GM23338 (cell line): ENCODE data around the gene APBA2. TPM values are rescaled to one million over a fixed set of nuclear protein-coding genes. Genes with fewer than 3 reads are reported as not detected.

Experiments used
- ATAC-seq: fragments of 200-7000 bp; cut with Tn5 transposase; 3 replicates; pipeline ENCODE4 v1.9.1; 2020
- DNase-seq: peaks from one replicate; pipeline ENCODE4 v3.0.0-alpha.2; 2015; ENCODE audit warnings: low spot score
- H2AFZ ChIP-seq: fragments of 200-600 bp; sonication (generic); 2 replicates; pipeline ENCODE4 v1.8.0; 2016; ENCODE audit warnings: antibody characterized with exemption, mild to moderate bottlenecking, moderate library complexity
- H3F3A ChIP-seq: fragments of 200-600 bp; sonication (generic); replicated peaks from 2 replicates; pipeline ENCODE4 v1.8.0; 2017; ENCODE audit warnings: antibody characterized with exemption, mixed run types, low read depth
- H3K27ac ChIP-seq: fragments of 200-600 bp; sonication (generic); 2 replicates; pipeline ENCODE4 v1.6.1; 2016; ENCODE audit warnings: low read depth
- H3K27me3 ChIP-seq: fragments of 200-600 bp; sonication (generic); 2 replicates; pipeline ENCODE4 v1.8.0; 2016; ENCODE audit warnings: mild to moderate bottlenecking, mixed run types, moderate library complexity; ENCODE audit not compliant: insufficient read depth
- H3K36me3 ChIP-seq: fragments of 200-600 bp; sonication (generic); 2 replicates; pipeline ENCODE4 v1.8.0; 2016; ENCODE audit warnings: mild to moderate bottlenecking; ENCODE audit not compliant: insufficient read depth
- H3K4me1 ChIP-seq: fragments of 200-600 bp; sonication (generic); 2 replicates; pipeline ENCODE4 v1.8.0; 2016; ENCODE audit warnings: mild to moderate bottlenecking, moderate library complexity; ENCODE audit not compliant: insufficient read depth
- H3K4me2 ChIP-seq: fragments of 200-600 bp; sonication (generic); 2 replicates; pipeline ENCODE4 v1.7.1; 2017; ENCODE audit warnings: mixed run types
- H3K4me3 ChIP-seq: fragments of 200-600 bp; sonication (generic); 2 replicates; pipeline ENCODE4 v1.6.1; 2016; ENCODE audit warnings: mixed run types
- H3K79me2 ChIP-seq: fragments of 200-600 bp; sonication (generic); replicated peaks from 2 replicates; pipeline ENCODE4 v1.8.0; 2017; ENCODE audit warnings: mild to moderate bottlenecking; ENCODE audit not compliant: insufficient read depth
- H3K9me2 ChIP-seq: fragments of 200-600 bp; sonication (generic); 2 replicates; pipeline ENCODE4 v1.8.0; 2017; ENCODE audit not compliant: insufficient read depth
- H4K20me1 ChIP-seq: fragments of 200-600 bp; sonication (generic); replicated peaks from 2 replicates; pipeline ENCODE4 v1.8.0; 2017; ENCODE audit warnings: mild to moderate bottlenecking; ENCODE audit not compliant: insufficient read depth
- H3K27ac Mint-ChIP-seq: 2 replicates; pipeline ENCODE4 v1.8.0; 2020; ENCODE audit warnings: inconsistent platforms, mild to moderate bottlenecking, moderate library complexity, mixed read lengths
- H3K27me3 Mint-ChIP-seq: 3 replicates; pipeline ENCODE4 v1.8.0; 2022; ENCODE audit warnings: low read depth, mild to moderate bottlenecking, moderate library complexity, mixed read lengths, inconsistent platforms; ENCODE audit not compliant: insufficient read depth, poor library complexity
- H3K36me3 Mint-ChIP-seq: 3 replicates; pipeline ENCODE4 v1.8.0; 2021; ENCODE audit warnings: low read depth, mild to moderate bottlenecking, inconsistent platforms, moderate library complexity, mixed read lengths
- H3K4me1 Mint-ChIP-seq: 3 replicates; pipeline ENCODE4 v1.8.0; 2020; ENCODE audit warnings: mild to moderate bottlenecking, inconsistent platforms, mixed read lengths
- H3K4me3 Mint-ChIP-seq: 3 replicates; pipeline ENCODE4 v1.8.0; 2021; ENCODE audit warnings: moderate library complexity, mild to moderate bottlenecking, inconsistent platforms, mixed read lengths
- H3K9me3 Mint-ChIP-seq: 3 replicates; pipeline ENCODE4 v1.8.0; 2020; ENCODE audit warnings: moderate library complexity, mild to moderate bottlenecking, inconsistent platforms, mixed read lengths
- CREB1 ChIP-seq: fragments of 250-450 bp; sonication (Bioruptor Pico); IDR thresholded peaks from 2 replicates; pipeline ENCODE4 v1.5.0; 2020; ENCODE audit warnings: low read depth, mild to moderate bottlenecking, moderate library complexity
- ETS1 ChIP-seq: IDR thresholded peaks from 2 replicates; pipeline ENCODE4 v1.6.1; 2016; ENCODE audit warnings: antibody characterized with exemption
- EZH2 ChIP-seq: fragments of 200-600 bp; sonication (generic); IDR thresholded peaks from one replicate; pipeline ENCODE4 v1.8.0; 2017; ENCODE audit warnings: antibody characterized with exemption, mild to moderate bottlenecking, low read depth; ENCODE audit not compliant: unreplicated experiment
- EZH2phosphoT487 ChIP-seq: fragments of 200-600 bp; sonication (generic); IDR thresholded peaks from one replicate; pipeline ENCODE4 v1.8.1; 2018; ENCODE audit warnings: antibody characterized with exemption; ENCODE audit not compliant: unreplicated experiment
- JUNB ChIP-seq: IDR thresholded peaks from one replicate; pipeline ENCODE4 v1.6.1; 2016; ENCODE audit warnings: antibody characterized with exemption; ENCODE audit not compliant: unreplicated experiment
- NANOG ChIP-seq: IDR thresholded peaks from 2 replicates; pipeline ENCODE4 v1.6.1; 2016; ENCODE audit warnings: antibody characterized with exemption, borderline replicate concordance
- POLR2AphosphoS5 ChIP-seq: IDR thresholded peaks from 2 replicates; pipeline ENCODE4 v1.6.1; 2016; ENCODE audit warnings: antibody characterized with exemption, low read depth
- STAT1 ChIP-seq: IDR thresholded peaks from one replicate; pipeline ENCODE4 v1.6.1; 2016; ENCODE audit warnings: antibody characterized with exemption; ENCODE audit not compliant: unreplicated experiment
- ZNF114 ChIP-seq: fragments of 250-450 bp; sonication (Bioruptor Pico); IDR thresholded peaks from 2 replicates; pipeline ENCODE4 v1.5.0; 2020; ENCODE audit warnings: mild to moderate bottlenecking, moderate library complexity
- ZNF331 ChIP-seq: fragments of 250-450 bp; sonication (Bioruptor Pico); IDR thresholded peaks from 2 replicates; pipeline ENCODE4 v1.5.0; 2020; ENCODE audit warnings: low read depth, mild to moderate bottlenecking, moderate library complexity
- polyA plus RNA-seq: library from polyadenylated mRNA; unstranded; fragments of >200 nt; fragmentation: Nextera tagmentation; extraction: Ambion mirVana; gene quantifications from 2 replicates; pipeline ENCODE4 v1.2.1, GENCODE V29; 2016
- total RNA-seq: library from RNA; depleted of rRNA; stranded (reverse); fragments of >200 nt; shearing (Covaris generic); gene quantifications from 2 replicates; pipeline ENCODE4 v1.2.3, GENCODE V29; 2014
- TF ChIP-seq, protein P1 (sequence below): fragments of 250-450 bp; sonication (Bioruptor Pico); IDR thresholded peaks from 2 replicates; pipeline ENCODE4 v1.5.0; 2020; ENCODE audit warnings: mild to moderate bottlenecking, moderate library complexity
- TF ChIP-seq, protein P2 (sequence below), 2 experiments: fragments of 200-600 bp in 1 of 2; sonication (generic) in 1 of 2; conservative IDR thresholded peaks; 2 replicates each; pipeline versions ENCODE4 v1.5.1 to v1.6.1; 2016 to 2017; ENCODE audit warnings: antibody characterized with exemption in 2 of 2, low read depth in 2 of 2, mild to moderate bottlenecking in 2 of 2, moderate library complexity in 1 of 2
- TF ChIP-seq, protein P3 (sequence below): IDR thresholded peaks from one replicate; pipeline ENCODE4 v1.6.1; 2018; ENCODE audit warnings: antibody characterized with exemption; ENCODE audit not compliant: unreplicated experiment

The APBA2 gene
- total and polyA plus RNA-seq, 2 experiments from 2014 or later = 5.9 to 24.7 TPM

DNA sequence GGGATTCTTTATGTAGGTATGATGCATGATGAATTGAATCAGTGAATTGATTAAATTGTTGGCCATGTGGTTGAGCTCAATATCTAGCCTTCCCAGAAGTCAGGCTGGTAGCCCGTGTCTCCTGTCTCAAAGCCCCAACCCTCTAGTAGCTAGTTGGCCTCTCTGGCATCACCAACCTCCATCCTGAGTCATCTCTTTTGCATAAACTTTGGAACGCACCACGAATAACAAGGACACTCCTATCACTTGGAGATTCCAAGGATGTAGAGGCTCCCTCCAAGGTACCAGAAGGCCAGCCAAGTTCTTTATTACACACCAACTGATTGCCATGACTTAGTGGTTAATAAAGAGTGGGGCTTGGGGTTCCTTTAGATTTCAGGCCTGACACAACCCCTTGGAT, 148.4 kb downstream of the APBA2 start:
- Mint-ChIP-seq H3K4me3 (no peak overlapping the region), H3K27ac (no peak overlapping the region; the same call in 1 of the 2 replicates)
- no peak for ATAC-seq

More for the DNA sequence above, 148.4 kb downstream of the APBA2 start:
- Histone ChIP-seq H3K36me3 (no peaks in the 10 kb centered on the region), H3K4me2 (no peak overlapping the region), H3K4me1 (peaks cover 9% of the 10 kb centered on the region; the same call in 1 of the 2 replicates), H2AFZ (no peak overlapping the region), H3K27ac (no peak overlapping the region), H3K4me3 (no peak overlapping the region), H3K79me2 (no peaks in the 10 kb centered on the region), H3F3A (no peaks in the 10 kb centered on the region), H4K20me1 (no peaks in the 10 kb centered on the region), H3K27me3 (no peaks in the 10 kb centered on the region), H3K9me2 (0 out of 2 replicates have a peak, but pooled peaks cover 3% of the 10 kb centered on the region)
- peaks cover 2% of the 10 kb centered on the region for H3K27me3 Mint-ChIP-seq
- TF ChIP-seq, protein P1, sequence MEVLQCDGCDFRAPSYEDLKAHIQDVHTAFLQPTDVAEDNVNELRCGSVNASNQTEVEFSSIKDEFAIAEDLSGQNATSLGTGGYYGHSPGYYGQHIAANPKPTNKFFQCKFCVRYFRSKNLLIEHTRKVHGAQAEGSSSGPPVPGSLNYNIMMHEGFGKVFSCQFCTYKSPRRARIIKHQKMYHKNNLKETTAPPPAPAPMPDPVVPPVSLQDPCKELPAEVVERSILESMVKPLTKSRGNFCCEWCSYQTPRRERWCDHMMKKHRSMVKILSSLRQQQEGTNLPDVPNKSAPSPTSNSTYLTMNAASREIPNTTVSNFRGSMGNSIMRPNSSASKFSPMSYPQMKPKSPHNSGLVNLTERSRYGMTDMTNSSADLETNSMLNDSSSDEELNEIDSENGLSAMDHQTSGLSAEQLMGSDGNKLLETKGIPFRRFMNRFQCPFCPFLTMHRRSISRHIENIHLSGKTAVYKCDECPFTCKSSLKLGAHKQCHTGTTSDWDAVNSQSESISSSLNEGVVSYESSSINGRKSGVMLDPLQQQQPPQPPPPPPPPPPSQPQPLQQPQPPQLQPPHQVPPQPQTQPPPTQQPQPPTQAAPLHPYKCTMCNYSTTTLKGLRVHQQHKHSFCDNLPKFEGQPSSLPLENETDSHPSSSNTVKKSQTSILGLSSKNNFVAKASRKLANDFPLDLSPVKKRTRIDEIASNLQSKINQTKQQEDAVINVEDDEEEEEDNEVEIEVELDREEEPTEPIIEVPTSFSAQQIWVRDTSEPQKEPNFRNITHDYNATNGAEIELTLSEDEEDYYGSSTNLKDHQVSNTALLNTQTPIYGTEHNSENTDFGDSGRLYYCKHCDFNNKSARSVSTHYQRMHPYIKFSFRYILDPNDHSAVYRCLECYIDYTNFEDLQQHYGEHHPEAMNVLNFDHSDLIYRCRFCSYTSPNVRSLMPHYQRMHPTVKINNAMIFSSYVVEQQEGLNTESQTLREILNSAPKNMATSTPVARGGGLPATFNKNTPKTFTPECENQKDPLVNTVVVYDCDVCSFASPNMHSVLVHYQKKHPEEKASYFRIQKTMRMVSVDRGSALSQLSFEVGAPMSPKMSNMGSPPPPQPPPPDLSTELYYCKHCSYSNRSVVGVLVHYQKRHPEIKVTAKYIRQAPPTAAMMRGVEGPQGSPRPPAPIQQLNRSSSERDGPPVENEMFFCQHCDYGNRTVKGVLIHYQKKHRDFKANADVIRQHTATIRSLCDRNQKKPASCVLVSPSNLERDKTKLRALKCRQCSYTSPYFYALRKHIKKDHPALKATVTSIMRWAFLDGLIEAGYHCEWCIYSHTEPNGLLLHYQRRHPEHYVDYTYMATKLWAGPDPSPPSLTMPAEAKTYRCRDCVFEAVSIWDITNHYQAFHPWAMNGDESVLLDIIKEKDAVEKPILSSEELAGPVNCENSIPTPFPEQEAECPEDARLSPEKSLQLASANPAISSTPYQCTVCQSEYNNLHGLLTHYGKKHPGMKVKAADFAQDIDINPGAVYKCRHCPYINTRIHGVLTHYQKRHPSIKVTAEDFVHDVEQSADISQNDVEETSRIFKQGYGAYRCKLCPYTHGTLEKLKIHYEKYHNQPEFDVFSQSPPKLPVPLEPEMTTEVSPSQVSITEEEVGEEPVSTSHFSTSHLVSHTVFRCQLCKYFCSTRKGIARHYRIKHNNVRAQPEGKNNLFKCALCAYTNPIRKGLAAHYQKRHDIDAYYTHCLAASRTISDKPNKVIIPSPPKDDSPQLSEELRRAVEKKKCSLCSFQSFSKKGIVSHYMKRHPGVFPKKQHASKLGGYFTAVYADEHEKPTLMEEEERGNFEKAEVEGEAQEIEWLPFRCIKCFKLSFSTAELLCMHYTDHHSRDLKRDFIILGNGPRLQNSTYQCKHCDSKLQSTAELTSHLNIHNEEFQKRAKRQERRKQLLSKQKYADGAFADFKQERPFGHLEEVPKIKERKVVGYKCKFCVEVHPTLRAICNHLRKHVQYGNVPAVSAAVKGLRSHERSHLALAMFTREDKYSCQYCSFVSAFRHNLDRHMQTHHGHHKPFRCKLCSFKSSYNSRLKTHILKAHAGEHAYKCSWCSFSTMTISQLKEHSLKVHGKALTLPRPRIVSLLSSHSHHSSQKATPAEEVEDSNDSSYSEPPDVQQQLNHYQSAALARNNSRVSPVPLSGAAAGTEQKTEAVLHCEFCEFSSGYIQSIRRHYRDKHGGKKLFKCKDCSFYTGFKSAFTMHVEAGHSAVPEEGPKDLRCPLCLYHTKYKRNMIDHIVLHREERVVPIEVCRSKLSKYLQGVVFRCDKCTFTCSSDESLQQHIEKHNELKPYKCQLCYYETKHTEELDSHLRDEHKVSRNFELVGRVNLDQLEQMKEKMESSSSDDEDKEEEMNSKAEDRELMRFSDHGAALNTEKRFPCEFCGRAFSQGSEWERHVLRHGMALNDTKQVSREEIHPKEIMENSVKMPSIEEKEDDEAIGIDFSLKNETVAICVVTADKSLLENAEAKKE = no peak
- TF ChIP-seq STAT1 = no peak
- no peak for TF ChIP-seq NANOG
- TF ChIP-seq CREB1 (CRISPR knock-in tag) = no peak
- TF ChIP-seq ZNF114 (CRISPR knock-in tag) = no peak
- TF ChIP-seq, protein P2, sequence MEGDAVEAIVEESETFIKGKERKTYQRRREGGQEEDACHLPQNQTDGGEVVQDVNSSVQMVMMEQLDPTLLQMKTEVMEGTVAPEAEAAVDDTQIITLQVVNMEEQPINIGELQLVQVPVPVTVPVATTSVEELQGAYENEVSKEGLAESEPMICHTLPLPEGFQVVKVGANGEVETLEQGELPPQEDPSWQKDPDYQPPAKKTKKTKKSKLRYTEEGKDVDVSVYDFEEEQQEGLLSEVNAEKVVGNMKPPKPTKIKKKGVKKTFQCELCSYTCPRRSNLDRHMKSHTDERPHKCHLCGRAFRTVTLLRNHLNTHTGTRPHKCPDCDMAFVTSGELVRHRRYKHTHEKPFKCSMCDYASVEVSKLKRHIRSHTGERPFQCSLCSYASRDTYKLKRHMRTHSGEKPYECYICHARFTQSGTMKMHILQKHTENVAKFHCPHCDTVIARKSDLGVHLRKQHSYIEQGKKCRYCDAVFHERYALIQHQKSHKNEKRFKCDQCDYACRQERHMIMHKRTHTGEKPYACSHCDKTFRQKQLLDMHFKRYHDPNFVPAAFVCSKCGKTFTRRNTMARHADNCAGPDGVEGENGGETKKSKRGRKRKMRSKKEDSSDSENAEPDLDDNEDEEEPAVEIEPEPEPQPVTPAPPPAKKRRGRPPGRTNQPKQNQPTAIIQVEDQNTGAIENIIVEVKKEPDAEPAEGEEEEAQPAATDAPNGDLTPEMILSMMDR (conservative IDR thresholded peaks at IDR 0.05; ENCODE audit: low read depth in 2 of 2) = no peak
- no peak for TF ChIP-seq ETS1
- TF ChIP-seq, protein P3, sequence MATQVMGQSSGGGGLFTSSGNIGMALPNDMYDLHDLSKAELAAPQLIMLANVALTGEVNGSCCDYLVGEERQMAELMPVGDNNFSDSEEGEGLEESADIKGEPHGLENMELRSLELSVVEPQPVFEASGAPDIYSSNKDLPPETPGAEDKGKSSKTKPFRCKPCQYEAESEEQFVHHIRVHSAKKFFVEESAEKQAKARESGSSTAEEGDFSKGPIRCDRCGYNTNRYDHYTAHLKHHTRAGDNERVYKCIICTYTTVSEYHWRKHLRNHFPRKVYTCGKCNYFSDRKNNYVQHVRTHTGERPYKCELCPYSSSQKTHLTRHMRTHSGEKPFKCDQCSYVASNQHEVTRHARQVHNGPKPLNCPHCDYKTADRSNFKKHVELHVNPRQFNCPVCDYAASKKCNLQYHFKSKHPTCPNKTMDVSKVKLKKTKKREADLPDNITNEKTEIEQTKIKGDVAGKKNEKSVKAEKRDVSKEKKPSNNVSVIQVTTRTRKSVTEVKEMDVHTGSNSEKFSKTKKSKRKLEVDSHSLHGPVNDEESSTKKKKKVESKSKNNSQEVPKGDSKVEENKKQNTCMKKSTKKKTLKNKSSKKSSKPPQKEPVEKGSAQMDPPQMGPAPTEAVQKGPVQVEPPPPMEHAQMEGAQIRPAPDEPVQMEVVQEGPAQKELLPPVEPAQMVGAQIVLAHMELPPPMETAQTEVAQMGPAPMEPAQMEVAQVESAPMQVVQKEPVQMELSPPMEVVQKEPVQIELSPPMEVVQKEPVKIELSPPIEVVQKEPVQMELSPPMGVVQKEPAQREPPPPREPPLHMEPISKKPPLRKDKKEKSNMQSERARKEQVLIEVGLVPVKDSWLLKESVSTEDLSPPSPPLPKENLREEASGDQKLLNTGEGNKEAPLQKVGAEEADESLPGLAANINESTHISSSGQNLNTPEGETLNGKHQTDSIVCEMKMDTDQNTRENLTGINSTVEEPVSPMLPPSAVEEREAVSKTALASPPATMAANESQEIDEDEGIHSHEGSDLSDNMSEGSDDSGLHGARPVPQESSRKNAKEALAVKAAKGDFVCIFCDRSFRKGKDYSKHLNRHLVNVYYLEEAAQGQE = no peak
- no peak for TF ChIP-seq POLR2AphosphoS5
- no peak for TF ChIP-seq JUNB
- TF ChIP-seq ZNF331 (CRISPR knock-in tag) = no peak
- no peak for TF ChIP-seq EZH2phosphoT487
- TF ChIP-seq EZH2 = no peak
- peaks cover 21% of the 10 kb centered on the region for H3K4me1 Mint-ChIP-seq
- DNase-seq = no peak
- H3K36me3 Mint-ChIP-seq = peaks cover 11% of the 10 kb centered on the region
- peaks cover 7% of the 10 kb centered on the region; the same call in 2 of the 3 replicates for H3K9me3 Mint-ChIP-seq
